Esophagus squamous epithelium (tissue), 4 donors: ENCODE results near the gene SIDT2.

Experiments used
- CTCF ChIP-seq, 6 experiments: fragments of 450-650 bp in 4 of 6; fragments of 200-600 bp in 2 of 6; sonication (generic) in 2 of 6; IDR thresholded peaks; one replicate each; pipeline ENCODE4 v1.5.1; 2016 to 2019; ENCODE audit warnings: antibody characterized with exemption in 6 of 6, mild to moderate bottlenecking in 4 of 6, moderate library complexity in 4 of 6
- POLR2A ChIP-seq, 4 donors: fragments of 450-650 bp; IDR thresholded peaks; one replicate each; pipeline ENCODE4 v1.6.1; 2017; ENCODE audit warnings: antibody characterized with exemption in 4 of 4, mild to moderate bottlenecking in 4 of 4, moderate library complexity in 3 of 4

GRCh38 chr11:117220568-117220967 is 42.0 kb downstream of the SIDT2 start:
- TF ChIP-seq POLR2A (IDR thresholded peaks at IDR 0.05) (peak in 2 of 4 donors; percentile 13 to 21), CTCF (IDR thresholded peaks at IDR 0.05) (no peak)
